ENCODE measurements around the gene CCT8. TPM values are rescaled to one million over a fixed set of nuclear protein-coding genes. Genes with fewer than 3 reads are reported as not detected.

Gene CCT8
- total RNA-seq, 4 donors from 2014 or later, result 91.8 to 119 (median 99.1) TPM

- H3K27ac ChIP-seq, result peak overlapping the region in 1 of 4 donors; percentile 8
- no peak for TF ChIP-seq POLR2A (IDR thresholded peaks at IDR 0.05)
- TF ChIP-seq CTCF (IDR thresholded peaks at IDR 0.05 in 4 of 5, conservative IDR thresholded peaks at IDR 0.05 in 1 of 5), result no peak
- H3K27me3 ChIP-seq, result no peaks in the 10 kb centered on the region
- peaks cover 4 to 69% of the 10 kb centered on the region in 2 donors for H3K36me3 ChIP-seq
- DNase-seq (no peak), ATAC-seq (no peak)
- H3K4me3 ChIP-seq, result no peak overlapping the region
- in situ Hi-C loops (cut with MboI; ENCODE audit: low sequenced_read_pairs in 4 of 4) (no loop called here), intact Hi-C loops (cut with DNase I; ENCODE audit: low total_unique reads) (no loop called here)
- no peaks in the 10 kb centered on the region for H3K9me3 ChIP-seq
- H3K4me1 ChIP-seq, result peaks cover 2 to 17% of the 10 kb centered on the region in 2 donors
Measured at GRCh38 chr21:29053011-29053553, 20.4 kb downstream of the CCT8 start.

- Histone ChIP-seq H3K27ac (no peak overlapping the region), H3K4me3 (no peak overlapping the region), H3K4me1 (peaks cover 2 to 17% of the 10 kb centered on the region in 2 donors), H3K9me3 (no peaks in the 10 kb centered on the region), H3K36me3 (peaks cover 4 to 70% of the 10 kb centered on the region in 2 donors), H3K27me3 (no peaks in the 10 kb centered on the region)
- no peak for ATAC-seq
- in situ Hi-C loops (cut with MboI; ENCODE audit: low sequenced_read_pairs in 4 of 4), result no loop called here
- intact Hi-C loops (cut with DNase I; ENCODE audit: low total_unique reads), result no loop called here
- DNase-seq, result no peak
- TF ChIP-seq CTCF (IDR thresholded peaks at IDR 0.05 in 4 of 5, conservative IDR thresholded peaks at IDR 0.05 in 1 of 5) (no peak), POLR2A (IDR thresholded peaks at IDR 0.05) (no peak)
Measured at GRCh38 chr21:29052224-29052623, 21.2 kb downstream of the CCT8 start.

- no peaks in the 10 kb centered on the region for H3K4me1 ChIP-seq
- peaks cover 2 to 86% of the 10 kb centered on the region in 2 donors for H3K36me3 ChIP-seq
- TF ChIP-seq POLR2A (IDR thresholded peaks at IDR 0.05) (no peak), CTCF (IDR thresholded peaks at IDR 0.05 in 4 of 5, conservative IDR thresholded peaks at IDR 0.05 in 1 of 5) (no peak)
- DNase-seq (no peak), ATAC-seq (no peak)
- no peaks in the 10 kb centered on the region for H3K27me3 ChIP-seq
- H3K9me3 ChIP-seq, result no peaks in the 10 kb centered on the region
- no peak overlapping the region for H3K27ac ChIP-seq
- in situ Hi-C loops (cut with MboI; ENCODE audit: low sequenced_read_pairs in 4 of 4) (no loop called here), intact Hi-C loops (cut with DNase I; ENCODE audit: low total_unique reads) (no loop called here)
- no peak overlapping the region for H3K4me3 ChIP-seq
Measured at GRCh38 chr21:29034678-29035077, 38.8 kb downstream of the CCT8 start.

- TF ChIP-seq POLR2A (IDR thresholded peaks at IDR 0.05), result no peak
- TF ChIP-seq CTCF (IDR thresholded peaks at IDR 0.05 in 4 of 5, conservative IDR thresholded peaks at IDR 0.05 in 1 of 5), result no peak
- no peak for DNase-seq
- H3K27me3 ChIP-seq, result no peaks in the 10 kb centered on the region
- no peak for ATAC-seq
- intact Hi-C loops (cut with DNase I; ENCODE audit: low total_unique reads) (no loop called here), in situ Hi-C loops (cut with MboI; ENCODE audit: low sequenced_read_pairs in 4 of 4) (no loop called here)
- H3K4me1 ChIP-seq, result no peaks in the 10 kb centered on the region
- peaks cover 0 to 83% of the 10 kb centered on the region in 2 donors for H3K36me3 ChIP-seq
- no peak overlapping the region for H3K27ac ChIP-seq
- H3K4me3 ChIP-seq, result no peak overlapping the region
- H3K9me3 ChIP-seq, result no peaks in the 10 kb centered on the region
Measured at GRCh38 chr21:29033871-29034270, 39.6 kb downstream of the CCT8 start.

GRCh38 chr21:29033301-29033700 lies 40.1 kb downstream of the CCT8 start:
- DNase-seq (no peak), ATAC-seq (no peak)
- intact Hi-C loops (cut with DNase I; ENCODE audit: low total_unique reads), result no loop called here
- Histone ChIP-seq H3K27ac (no peak overlapping the region), H3K4me1 (no peaks in the 10 kb centered on the region), H3K27me3 (no peaks in the 10 kb centered on the region), H3K9me3 (no peaks in the 10 kb centered on the region), H3K36me3 (peaks cover 0 to 83% of the 10 kb centered on the region in 2 donors), H3K4me3 (no peak overlapping the region)
- in situ Hi-C loops (cut with MboI; ENCODE audit: low sequenced_read_pairs in 4 of 4), result no loop called here
- no peak for TF ChIP-seq CTCF (IDR thresholded peaks at IDR 0.05 in 4 of 5, conservative IDR thresholded peaks at IDR 0.05 in 1 of 5)

Measured in gastrocnemius medialis (tissue), 4 donors.